H9 (cell line): ENCODE measurements around the gene OR2T10. TPM values are rescaled to one million over a fixed set of nuclear protein-coding genes. Genes with fewer than 3 reads are reported as not detected.

ENCODE experiments used
- DNase-seq: peaks from one replicate; pipeline ENCODE4 v3.0.0-alpha.2; 2017
- H2AFZ ChIP-seq: one replicate; pipeline ENCODE4 v1.6.1; 2013; ENCODE audit warnings: mild to moderate bottlenecking, low read length, control low read depth, moderate library complexity
- H2AK5ac ChIP-seq: 2 replicates; pipeline ENCODE4 v1.6.1; 2013; ENCODE audit warnings: low read length, control low read depth, mixed read lengths; ENCODE audit not compliant: insufficient read length
- H2BK120ac ChIP-seq: one replicate; pipeline ENCODE4 v1.6.1; 2013; ENCODE audit warnings: low read depth, mild to moderate bottlenecking, low read length, control low read depth, inconsistent platforms; ENCODE audit not compliant: poor library complexity, severe bottlenecking
- H2BK12ac ChIP-seq: 2 replicates; pipeline ENCODE4 v1.6.1; 2013; ENCODE audit warnings: low read length, control low read depth, mixed read lengths, low read depth; ENCODE audit not compliant: insufficient read length
- H2BK15ac ChIP-seq: 2 replicates; pipeline ENCODE4 v1.6.1; 2013; ENCODE audit warnings: low read depth, low read length, control low read depth
- H2BK20ac ChIP-seq: one replicate; pipeline ENCODE4 v1.6.1; 2013; ENCODE audit warnings: low read depth, mild to moderate bottlenecking, low read length, control low read depth, inconsistent platforms; ENCODE audit not compliant: poor library complexity, severe bottlenecking
- H2BK5ac ChIP-seq: 2 replicates; pipeline ENCODE4 v1.6.1; 2013; ENCODE audit warnings: low read length, control low read depth, mixed read lengths; ENCODE audit not compliant: insufficient read length
- H3K14ac ChIP-seq: 2 replicates; pipeline ENCODE4 v1.6.1; 2013; ENCODE audit warnings: low read length, control low read depth; ENCODE audit not compliant: insufficient read depth
- H3K18ac ChIP-seq: 2 replicates; pipeline ENCODE4 v1.6.1; 2013; ENCODE audit warnings: low read depth, mild to moderate bottlenecking, mixed read lengths, low read length, control low read depth; ENCODE audit not compliant: insufficient read length
- H3K23ac ChIP-seq: 2 replicates; pipeline ENCODE4 v1.6.1; 2013; ENCODE audit warnings: low read length, control low read depth, mixed read lengths, low read depth; ENCODE audit not compliant: insufficient read length
- H3K23me2 ChIP-seq: 2 replicates; pipeline ENCODE4 v1.6.1; 2013; ENCODE audit warnings: low read depth, mild to moderate bottlenecking, mixed read lengths, low read length, control low read depth; ENCODE audit not compliant: insufficient read length, poor library complexity, severe bottlenecking
- H3K27ac ChIP-seq: 2 replicates; pipeline ENCODE4 v1.5.1; 2013; ENCODE audit warnings: low read length, control low read depth, mixed read lengths, low read depth; ENCODE audit not compliant: insufficient read length
- H3K27me3 ChIP-seq: 2 replicates; pipeline ENCODE4 v1.6.1; 2013; ENCODE audit warnings: low read length, control low read depth, inconsistent platforms; ENCODE audit not compliant: insufficient read depth
- H3K4ac ChIP-seq: 2 replicates; pipeline ENCODE4 v1.6.1; 2013; ENCODE audit warnings: low read depth, mild to moderate bottlenecking, control low read depth, inconsistent platforms, low read length, moderate library complexity
- H3K4me1 ChIP-seq: 2 replicates; pipeline ENCODE4 v1.6.1; 2013; ENCODE audit warnings: low read length, control low read depth, inconsistent platforms; ENCODE audit not compliant: insufficient read depth
- H3K4me2 ChIP-seq: 2 replicates; pipeline ENCODE4 v1.6.1; 2013; ENCODE audit warnings: low read length, control low read depth, mixed read lengths; ENCODE audit not compliant: insufficient read length, insufficient read depth
- H3K56ac ChIP-seq: 2 replicates; pipeline ENCODE4 v1.6.1; 2013; ENCODE audit warnings: low read depth, mild to moderate bottlenecking, mixed read lengths, low read length, control low read depth; ENCODE audit not compliant: insufficient read length
- H3K79me1 ChIP-seq: 2 replicates; pipeline ENCODE4 v1.6.1; 2013; ENCODE audit warnings: low read depth, mild to moderate bottlenecking, moderate library complexity, low read length, control low read depth, inconsistent platforms; ENCODE audit not compliant: insufficient read depth, poor library complexity, severe bottlenecking
- H3K79me2 ChIP-seq: 2 replicates; pipeline ENCODE4 v1.6.1; 2013; ENCODE audit warnings: low read length, control low read depth, inconsistent platforms; ENCODE audit not compliant: insufficient read depth
- H3K9ac ChIP-seq: 2 replicates; pipeline ENCODE4 v1.6.1; 2013; ENCODE audit warnings: low read length, control low read depth, mixed read lengths; ENCODE audit not compliant: insufficient read length; ENCODE audit errors: extremely low read depth
- H3K9me3 ChIP-seq: one replicate; pipeline ENCODE4 v1.6.1; 2013; ENCODE audit warnings: low read depth, low read length, inconsistent platforms; ENCODE audit not compliant: control insufficient read depth
- H3T11ph ChIP-seq: one replicate; pipeline ENCODE4 v1.6.1; 2013; ENCODE audit warnings: mild to moderate bottlenecking, low read length, control low read depth, inconsistent platforms
- H4K20me1 ChIP-seq: one replicate; pipeline ENCODE4 v1.6.1; 2013; ENCODE audit not compliant: control insufficient read depth, insufficient read length, insufficient read depth
- H4K5ac ChIP-seq: 2 replicates; pipeline ENCODE4 v1.6.1; 2013; ENCODE audit warnings: low read depth, mild to moderate bottlenecking, mixed read lengths, low read length, control low read depth; ENCODE audit not compliant: insufficient read length
- H4K8ac ChIP-seq: replicated peaks from 2 replicates; pipeline ENCODE4 v1.6.1; 2013; ENCODE audit warnings: low read length, control low read depth, mixed read lengths, low read depth; ENCODE audit not compliant: insufficient read length
- H4K91ac ChIP-seq: 2 replicates; pipeline ENCODE4 v1.6.1; 2013; ENCODE audit warnings: low read depth, mild to moderate bottlenecking, moderate library complexity, mixed read lengths, low read length, control low read depth; ENCODE audit not compliant: insufficient read length
- H3K27ac Mint-ChIP-seq, 3 experiments: 2 replicates in 2 of 3; 3 replicates in 1 of 3; pipeline ENCODE4 v1.8.0; 2020 to 2021; ENCODE audit warnings: mixed read lengths in 3 of 3, mild to moderate bottlenecking in 1 of 3, moderate library complexity in 1 of 3
- H3K27me3 Mint-ChIP-seq: 2 replicates; pipeline ENCODE4 v1.8.0; 2021; ENCODE audit warnings: low read depth, mild to moderate bottlenecking, moderate library complexity, mixed read lengths
- H3K36me3 Mint-ChIP-seq, 3 experiments: 2 replicates in 2 of 3; 3 replicates in 1 of 3; pipeline ENCODE4 v1.8.0; 2020 to 2021; ENCODE audit warnings: low read depth in 3 of 3, mixed read lengths in 3 of 3; ENCODE audit not compliant: insufficient read depth in 1 of 3
- H3K4me1 Mint-ChIP-seq, 2 experiments: 2 replicates each; pipeline ENCODE4 v1.8.0; 2020; ENCODE audit warnings: mixed read lengths in 2 of 2
- H3K4me3 Mint-ChIP-seq, 2 experiments: 2 replicates in 1 of 2; 3 replicates in 1 of 2; pipeline ENCODE4 v1.8.0; 2020 to 2021; ENCODE audit warnings: mild to moderate bottlenecking in 2 of 2, mixed read lengths in 2 of 2, moderate library complexity in 1 of 2
- H3K9me3 Mint-ChIP-seq, 2 experiments: 2 replicates in 1 of 2; 3 replicates in 1 of 2; pipeline ENCODE4 v1.8.0; 2020; ENCODE audit warnings: mild to moderate bottlenecking in 2 of 2, mixed read lengths in 2 of 2, moderate library complexity in 1 of 2
- WGBS: extraction: QIAGEN DNeasy Blood & Tissue Kit; methylation state at CpG from one replicate; pipeline ENCODE4 v1.1.7; 2013; ENCODE audit warnings: missing lambda C conversion rate, low lambda C conversion rate, mixed read lengths; ENCODE audit not compliant: insufficient read length; ENCODE audit errors: extremely low coverage; 5-methylcytosine and 5-hydroxymethylcytosine counted together
- total RNA-seq: library from RNA; stranded (reverse); gene quantifications from 2 replicates; pipeline ENCODE4 v1.2.1, GENCODE V29; 2021
- TF ChIP-seq, protein P1 (sequence below): fragments of 200-600 bp; sonication (generic); conservative IDR thresholded peaks from 3 replicates; pipeline ENCODE4 v1.8.0; 2021; ENCODE audit warnings: antibody characterized with exemption, mild to moderate bottlenecking

OR2T10 gene
- total RNA-seq, 1 experiment from 2014 or later = not detected

DNA sequence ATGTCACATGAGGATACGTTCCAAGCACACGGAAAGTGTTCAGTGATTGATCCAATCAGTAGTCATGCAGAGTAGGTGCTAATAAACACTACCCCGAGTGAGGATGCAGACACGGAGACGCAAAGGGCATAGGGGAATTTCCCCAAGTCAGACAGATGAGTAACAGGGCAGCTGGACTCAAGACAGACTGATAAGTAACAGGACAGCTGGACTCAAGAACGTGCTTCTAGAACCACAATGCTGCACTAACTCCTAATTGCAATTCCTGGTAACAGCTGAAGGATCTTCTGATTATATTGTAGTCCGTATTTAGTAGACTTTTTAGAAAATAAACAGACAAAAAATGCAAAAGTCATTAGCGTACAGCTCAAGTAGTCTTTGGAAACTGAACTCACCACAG lies 1.9 kb upstream of the OR2T10 start:
- no peak overlapping the region for H2BK5ac ChIP-seq
- no peak overlapping the region for H3K4me2 ChIP-seq
- H4K20me1 ChIP-seq = no peaks in the 10 kb centered on the region
- peaks cover 0 to 16% (median 11%) of the 10 kb centered on the region in 3 experiments; a peak in 5 of 7 replicates for H3K36me3 Mint-ChIP-seq
- H3K23me2 ChIP-seq = no peaks in the 10 kb centered on the region
- no CpG with 5 or more reads among the region's 8 CpGs for WGBS
- peaks cover 65% of the 10 kb centered on the region for H3K9me3 ChIP-seq
- no peak overlapping the region for H3K18ac ChIP-seq
- H3K27me3 Mint-ChIP-seq = peaks cover 2% of the 10 kb centered on the region
- no peaks in the 10 kb centered on the region for H3K4me1 Mint-ChIP-seq
- no peak overlapping the region for H4K91ac ChIP-seq
- DNase-seq = no peak
- peaks cover 80 to 87% of the 10 kb centered on the region in 2 experiments for H3K9me3 Mint-ChIP-seq
- no peak overlapping the region for H2AFZ ChIP-seq
- no peak overlapping the region for H3K56ac ChIP-seq
- no peak overlapping the region for H2AK5ac ChIP-seq
- no peaks in the 10 kb centered on the region for H3K79me1 ChIP-seq
- H3T11ph ChIP-seq = no peak overlapping the region
- TF ChIP-seq, protein P1, sequence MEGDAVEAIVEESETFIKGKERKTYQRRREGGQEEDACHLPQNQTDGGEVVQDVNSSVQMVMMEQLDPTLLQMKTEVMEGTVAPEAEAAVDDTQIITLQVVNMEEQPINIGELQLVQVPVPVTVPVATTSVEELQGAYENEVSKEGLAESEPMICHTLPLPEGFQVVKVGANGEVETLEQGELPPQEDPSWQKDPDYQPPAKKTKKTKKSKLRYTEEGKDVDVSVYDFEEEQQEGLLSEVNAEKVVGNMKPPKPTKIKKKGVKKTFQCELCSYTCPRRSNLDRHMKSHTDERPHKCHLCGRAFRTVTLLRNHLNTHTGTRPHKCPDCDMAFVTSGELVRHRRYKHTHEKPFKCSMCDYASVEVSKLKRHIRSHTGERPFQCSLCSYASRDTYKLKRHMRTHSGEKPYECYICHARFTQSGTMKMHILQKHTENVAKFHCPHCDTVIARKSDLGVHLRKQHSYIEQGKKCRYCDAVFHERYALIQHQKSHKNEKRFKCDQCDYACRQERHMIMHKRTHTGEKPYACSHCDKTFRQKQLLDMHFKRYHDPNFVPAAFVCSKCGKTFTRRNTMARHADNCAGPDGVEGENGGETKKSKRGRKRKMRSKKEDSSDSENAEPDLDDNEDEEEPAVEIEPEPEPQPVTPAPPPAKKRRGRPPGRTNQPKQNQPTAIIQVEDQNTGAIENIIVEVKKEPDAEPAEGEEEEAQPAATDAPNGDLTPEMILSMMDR = no peak
- H3K4me3 Mint-ChIP-seq = no peak overlapping the region
- H2BK15ac ChIP-seq = no peak overlapping the region
- no peak overlapping the region for H4K8ac ChIP-seq
- no peak overlapping the region for H2BK12ac ChIP-seq
- no peak overlapping the region for H3K27ac ChIP-seq
- no peak overlapping the region for H2BK120ac ChIP-seq
- no peak overlapping the region for H3K9ac ChIP-seq
- no peak overlapping the region for H2BK20ac ChIP-seq
- no peak overlapping the region for H3K4ac ChIP-seq
- no peaks in the 10 kb centered on the region for H3K4me1 ChIP-seq
- H3K27ac Mint-ChIP-seq = no peak overlapping the region
- no peak overlapping the region for H3K23ac ChIP-seq
- no peak overlapping the region for H3K14ac ChIP-seq
- no peaks in the 10 kb centered on the region for H3K79me2 ChIP-seq
- H3K27me3 ChIP-seq = no peaks in the 10 kb centered on the region
- H4K5ac ChIP-seq = no peak overlapping the region
